GM12878 (cell line): ENCODE measurements around the gene LY6G5C. TPM values are rescaled to one million over a fixed set of nuclear protein-coding genes. Genes with fewer than 3 reads are reported as not detected.

Source experiments
- ATAC-seq: fragments of 200-7000 bp; cut with Tn5 transposase; 3 replicates; pipeline ENCODE4 v1.9.1; 2020; ENCODE audit warnings: mild to moderate bottlenecking, moderate library complexity
- BruUV-seq: library from RNA; stranded (reverse); fragments of 400-500 nt; replicated peaks from 2 replicates; lab custom pipeline; 2021; lab: Mats Ljungman, UMichigan
- CTCF ChIA-PET: fragments of 300-600 bp; sonication (Branson Sonifier 250); formaldehyde crosslinking; extraction: SDS; loops from one replicate; lab custom pipeline; 2021; ENCODE audit warnings: inconsistent platforms; lab: Yijun Ruan, JAX
- POLR2A ChIA-PET: fragments of 350-600 bp; formaldehyde crosslinking; extraction: SDS; loops from one replicate; lab custom pipeline; 2021; ENCODE audit warnings: inconsistent platforms; lab: Charles Lee
- RAD21 ChIA-PET: fragments of 300-600 bp; sonication (Branson Sonifier 250); formaldehyde crosslinking; loops from one replicate; lab custom pipeline; 2023; ENCODE audit warnings: antibody characterized with exemption; ENCODE audit not compliant: unreplicated experiment; lab: Charles Lee
- SMC1A ChIA-PET: fragments of 300-600 bp; sonication (Branson Sonifier 250); formaldehyde crosslinking; loops from one replicate; lab custom pipeline; 2023; ENCODE audit not compliant: unreplicated experiment, uncharacterized antibody; lab: Charles Lee
- DNase-seq: peaks from one replicate; pipeline ENCODE4 v3.0.0-alpha.2; 2011; ENCODE audit warnings: low read depth, low spot score
- FAIRE-seq: peaks from 3 replicates; lab custom pipeline; 2011; peaks lifted over from hg19 to GRCh38; lab: Jason Lieb, UNC
- H2AFZ ChIP-seq: 2 replicates; pipeline ENCODE4 v1.6.0; 2011; ENCODE audit warnings: low read depth, low read length, control low read depth; ENCODE audit not compliant: control insufficient read depth
- H3K27ac ChIP-seq: 2 replicates; pipeline ENCODE4 v1.5.1; 2011; ENCODE audit warnings: control low read depth; ENCODE audit not compliant: control insufficient read depth, insufficient read depth
- H3K27me3 ChIP-seq, 2 experiments: replicated peaks in 1 of 2; 2 replicates each; pipeline versions ENCODE4 v1.6.0 to v1.6.1; 2011; ENCODE audit warnings: low read length in 1 of 2; ENCODE audit not compliant: control insufficient read depth in 2 of 2, insufficient read depth in 2 of 2
- H3K36me3 ChIP-seq, 2 experiments: 2 replicates each; pipeline ENCODE4 v1.5.1; 2011; ENCODE audit warnings: low read length in 1 of 2; ENCODE audit not compliant: control insufficient read depth in 2 of 2, insufficient read depth in 2 of 2
- H3K4me1 ChIP-seq: 2 replicates; pipeline ENCODE4 v1.6.1; 2011; ENCODE audit warnings: mild to moderate bottlenecking, low read length, moderate library complexity, mixed read lengths; ENCODE audit not compliant: control insufficient read depth, insufficient read depth
- H3K4me2 ChIP-seq: 2 replicates; pipeline ENCODE4 v1.6.0; 2011; ENCODE audit warnings: control low read depth; ENCODE audit not compliant: control insufficient read depth, insufficient read depth
- H3K4me3 ChIP-seq: fragments of 200-600 bp; sonication (generic); 2 replicates; pipeline ENCODE4 v1.5.1; 2016
- H3K79me2 ChIP-seq: 2 replicates; pipeline ENCODE4 v1.6.0; 2011; ENCODE audit warnings: low read length; ENCODE audit not compliant: control insufficient read depth, insufficient read depth
- H3K9ac ChIP-seq: 2 replicates; pipeline ENCODE4 v1.8.0; 2011; ENCODE audit warnings: low read length, control low read depth, mixed read lengths; ENCODE audit not compliant: control insufficient read depth, insufficient read depth
- H3K9me3 ChIP-seq: replicated peaks from 3 replicates; pipeline ENCODE4 v1.5.1; 2011; ENCODE audit warnings: mild to moderate bottlenecking, low read length; ENCODE audit not compliant: control insufficient read depth, insufficient read depth
- H4K20me1 ChIP-seq: 2 replicates; pipeline ENCODE4 v1.6.0; 2011; ENCODE audit not compliant: control insufficient read depth, insufficient read depth
- BCL3 ChIP-seq: IDR thresholded peaks from 2 replicates; pipeline ENCODE4 v1.6.1; 2011; ENCODE audit warnings: borderline replicate concordance, low read depth, mild to moderate bottlenecking, moderate library complexity, low read length; ENCODE audit not compliant: insufficient read depth, poor library complexity, severe bottlenecking
- BMI1 ChIP-seq: fragments of 450-650 bp; IDR thresholded peaks from 2 replicates; pipeline ENCODE4 v1.6.1; 2016; ENCODE audit warnings: mild to moderate bottlenecking, moderate library complexity, borderline replicate concordance
- EP300 ChIP-seq, 2 experiments: fragments of 150-350 bp in 1 of 2; IDR thresholded peaks; 2 replicates each; pipeline ENCODE4 v1.6.1; 2011 to 2012; ENCODE audit warnings: low read depth in 2 of 2, low read length in 2 of 2, borderline replicate concordance in 1 of 2, improper control_type of control experiment in 1 of 2, inconsistent platforms in 1 of 2; ENCODE audit not compliant: control insufficient read depth in 1 of 2
- HDGF ChIP-seq: fragments of 450-650 bp; IDR thresholded peaks from 2 replicates; pipeline ENCODE4 v1.6.1; 2016; ENCODE audit warnings: antibody characterized with exemption
- IRF3 ChIP-seq: fragments of 450-650 bp; IDR thresholded peaks from 2 replicates; pipeline ENCODE4 v1.6.1; 2014; ENCODE audit warnings: mild to moderate bottlenecking
- MEF2B ChIP-seq: fragments of 450-650 bp; IDR thresholded peaks from 2 replicates; pipeline ENCODE4 v1.6.1; 2018; ENCODE audit warnings: mild to moderate bottlenecking, moderate library complexity; ENCODE audit not compliant: partially characterized antibody, poor library complexity, severe bottlenecking
- NR2C1 ChIP-seq: fragments of 450-650 bp; IDR thresholded peaks from 2 replicates; pipeline ENCODE4 v1.6.1; 2017; ENCODE audit warnings: antibody characterized with exemption, mild to moderate bottlenecking, moderate library complexity
- RAD51 ChIP-seq: fragments of 450-650 bp; IDR thresholded peaks from 2 replicates; pipeline ENCODE4 v1.6.1; 2016; ENCODE audit warnings: moderate library complexity, mild to moderate bottlenecking, inconsistent platforms
- RBBP5 ChIP-seq: fragments of 200-600 bp; sonication (generic); conservative IDR thresholded peaks from 2 replicates; pipeline ENCODE4 v1.6.1; 2016
- RUNX3 ChIP-seq: IDR thresholded peaks from 2 replicates; pipeline ENCODE4 v1.6.1; 2012; ENCODE audit warnings: low read length, inconsistent platforms
- TCF12 ChIP-seq: IDR thresholded peaks from 2 replicates; pipeline ENCODE4 v1.6.1; 2011; ENCODE audit warnings: low read depth, mild to moderate bottlenecking, low read length
- ZBED1 ChIP-seq: IDR thresholded peaks from 2 replicates; pipeline ENCODE4 v1.6.1; 2016; ENCODE audit warnings: borderline replicate concordance
- ZNF622 ChIP-seq: fragments of 450-650 bp; IDR thresholded peaks from 2 replicates; pipeline ENCODE4 v1.6.1; 2017; ENCODE audit warnings: mild to moderate bottlenecking, inconsistent platforms
- WGBS: methylation state at CpG from one replicate; pipeline ENCODE4 v1.1.6; 2016; ENCODE audit warnings: low lambda C conversion rate; ENCODE audit not compliant: insufficient replicate concordance, insufficient coverage; ENCODE audit errors: missing lambda C conversion rate; 5-methylcytosine and 5-hydroxymethylcytosine counted together
- in situ Hi-C: fragments of 300-500 bp; cut with MboI; formaldehyde crosslinking; loops from 9 replicates; pipeline ENCODE4 v1.14.3; 2018; ENCODE audit warnings: mixed read lengths
- intact Hi-C: fragments of 100-400 bp; cut with micrococcal nuclease; formaldehyde crosslinking; loops from one replicate; pipeline ENCODE4 v1.14.2; 2022; ENCODE audit not compliant: unreplicated experiment
- polyA plus RNA-seq, 11 experiments: library from polyadenylated mRNA; depleted of rRNA in 4 of 11; unstranded in 6 of 11; stranded (reverse) in 5 of 11; fragments of >200 nt; fragmentation: Nextera tagmentation in 4 of 11; fragmentation: Illumina TruSeq in 1 of 11; extraction: Ambion mirVana in 4 of 11; extraction: Trizol in 1 of 11; gene quantifications; 1 replicate in 1 of 11; 2 replicates in 10 of 11; pipeline versions ENCODE4 v1.2.1 to v1.2.3, GENCODE V29; 2011 to 2016; ENCODE audit warnings: inconsistent platforms in 2 of 11, missing spikeins in 2 of 11, low read depth in 1 of 11
- total RNA-seq, 4 experiments: library from RNA; depleted of rRNA in 3 of 4; stranded (reverse); fragments of >200 nt in 3 of 4; fragmentation: Illumina TruSeq in 1 of 4; extraction: Trizol in 1 of 4; gene quantifications; 2 replicates each; pipeline versions ENCODE4 v1.2.1 to v1.2.3, GENCODE V29; 2013 to 2021
- TF ChIP-seq, protein P1 (sequence below): fragments of 450-650 bp; conservative IDR thresholded peaks from 2 replicates; pipeline ENCODE4 v1.6.1; 2017; ENCODE audit warnings: mild to moderate bottlenecking, moderate library complexity

LY6G5C gene
- total and polyA plus RNA-seq, 10 of the 15 experiments (the other 5 are each of a cell fraction or from before 2014, with no cell fraction given), result 0.76 to 6.1 (median 1.7) TPM

GRCh38 chr6:31708224-31708623 lies 27.4 kb upstream of the LY6G5C start:
- ChIA-PET CTCF (interaction anchor here (0.6 to 1.1 kb wide), 2 partner anchors 44 to 99 kb away, joined by 3 read pairs; partner anchors contain the start of gene LSM2), RAD21 (no interaction called here)
- WGBS, result 64% methylated on average over 3 of the region's 3 CpGs

DNA sequence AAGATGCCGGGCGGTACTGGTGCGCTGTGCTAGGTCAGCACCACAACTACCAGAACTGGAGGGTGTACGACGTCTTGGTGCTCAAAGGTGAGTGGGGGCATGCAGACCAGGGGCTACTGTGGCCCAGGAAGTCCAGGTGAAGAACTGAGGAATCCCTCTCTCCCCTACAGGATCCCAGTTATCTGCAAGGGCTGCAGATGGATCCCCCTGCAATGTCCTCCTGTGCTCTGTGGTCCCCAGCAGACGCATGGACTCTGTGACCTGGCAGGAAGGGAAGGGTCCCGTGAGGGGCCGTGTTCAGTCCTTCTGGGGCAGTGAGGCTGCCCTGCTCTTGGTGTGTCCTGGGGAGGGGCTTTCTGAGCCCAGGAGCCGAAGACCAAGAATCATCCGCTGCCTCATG lies 26.8 kb upstream of the LY6G5C start:
- WGBS, result 66% methylated on average over 10 of the region's 10 CpGs
- CTCF ChIA-PET, result no interaction called here
- TF ChIP-seq ZNF622 (no peak), ZBED1 (no peak), RUNX3 (no peak), EP300 (IDR thresholded peaks at IDR 0.05; ENCODE audit: borderline replicate concordance in 1 of 2, control insufficient read depth in 1 of 2, low read depth in 2 of 2, low read length in 2 of 2) (no peak), RBBP5 (no peak), HDGF (no peak), BCL3 (no peak), MEF2B (no peak), RAD51 (no peak), NR2C1 (no peak)
- TF ChIP-seq, protein P1, sequence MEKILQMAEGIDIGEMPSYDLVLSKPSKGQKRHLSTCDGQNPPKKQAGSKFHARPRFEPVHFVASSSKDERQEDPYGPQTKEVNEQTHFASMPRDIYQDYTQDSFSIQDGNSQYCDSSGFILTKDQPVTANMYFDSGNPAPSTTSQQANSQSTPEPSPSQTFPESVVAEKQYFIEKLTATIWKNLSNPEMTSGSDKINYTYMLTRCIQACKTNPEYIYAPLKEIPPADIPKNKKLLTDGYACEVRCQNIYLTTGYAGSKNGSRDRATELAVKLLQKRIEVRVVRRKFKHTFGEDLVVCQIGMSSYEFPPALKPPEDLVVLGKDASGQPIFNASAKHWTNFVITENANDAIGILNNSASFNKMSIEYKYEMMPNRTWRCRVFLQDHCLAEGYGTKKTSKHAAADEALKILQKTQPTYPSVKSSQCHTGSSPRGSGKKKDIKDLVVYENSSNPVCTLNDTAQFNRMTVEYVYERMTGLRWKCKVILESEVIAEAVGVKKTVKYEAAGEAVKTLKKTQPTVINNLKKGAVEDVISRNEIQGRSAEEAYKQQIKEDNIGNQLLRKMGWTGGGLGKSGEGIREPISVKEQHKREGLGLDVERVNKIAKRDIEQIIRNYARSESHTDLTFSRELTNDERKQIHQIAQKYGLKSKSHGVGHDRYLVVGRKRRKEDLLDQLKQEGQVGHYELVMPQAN, result no peak

More at GRCh38 chr6:31708224-31708623, 27.4 kb upstream of the LY6G5C start:
- no TSS peak for BruUV-seq
- H4K20me1 ChIP-seq, result no peaks in the 10 kb centered on the region
- no peaks in the 10 kb centered on the region; a peak in 1 of 4 replicates for H3K27me3 ChIP-seq
- H3K9me3 ChIP-seq, result no peaks in the 10 kb centered on the region
- H3K9ac ChIP-seq, result no peak overlapping the region
- H2AFZ ChIP-seq, result no peak overlapping the region
- H3K4me1 ChIP-seq, result no peaks in the 10 kb centered on the region
- no peak overlapping the region for H3K4me3 ChIP-seq
- H3K36me3 ChIP-seq, result no peaks in the 10 kb centered on the region
- H3K79me2 ChIP-seq, result no peaks in the 10 kb centered on the region
- FAIRE-seq (no peak), DNase-seq (no peak), ATAC-seq (no peak)
- intact Hi-C loops, result no loop called here
- H3K27ac ChIP-seq, result no peak overlapping the region
- ChIA-PET SMC1A (no interaction called here), POLR2A (no interaction called here)
- no peak overlapping the region for H3K4me2 ChIP-seq
- in situ Hi-C loops, result no loop called here
- TF ChIP-seq BMI1 (no peak), IRF3 (no peak), TCF12 (no peak)

More for the DNA sequence above, 26.8 kb upstream of the LY6G5C start:
- FAIRE-seq (no peak), DNase-seq (no peak), ATAC-seq (no peak)
- in situ Hi-C loops, result no loop called here
- no peaks in the 10 kb centered on the region for H4K20me1 ChIP-seq
- H2AFZ ChIP-seq, result no peak overlapping the region
- BruUV-seq, result no TSS peak
- RAD21 ChIA-PET, result no interaction called here
- H3K4me3 ChIP-seq, result no peak overlapping the region
- intact Hi-C loops, result no loop called here
- peaks cover 2% of the 10 kb centered on the region for H3K79me2 ChIP-seq
- no peaks in the 10 kb centered on the region for H3K36me3 ChIP-seq
- no peaks in the 10 kb centered on the region for H3K9me3 ChIP-seq
- no peak overlapping the region for H3K9ac ChIP-seq
- SMC1A ChIA-PET, result no interaction called here
- H3K4me1 ChIP-seq, result no peaks in the 10 kb centered on the region
- no peak overlapping the region for H3K27ac ChIP-seq
- no peak overlapping the region for H3K4me2 ChIP-seq
- POLR2A ChIA-PET, result no interaction called here
- H3K27me3 ChIP-seq, result no peaks in the 10 kb centered on the region; a peak in 1 of 4 replicates
